Ovary (tissue), 9 donors: ENCODE results near the gene FAM47E. TPM values are rescaled to one million over a fixed set of nuclear protein-coding genes. Genes with fewer than 3 reads are reported as not detected.
"Not testable (repeated sequence)": the region's sequence is repeated elsewhere in the genome, so short reads cannot be mapped to it uniquely, and the experiment has no call there.

Source experiments
- DNase-seq, 5 donors: peaks; one replicate each; pipeline ENCODE4 v3.0.0-alpha.2; 2019 to 2020
- H3K27ac ChIP-seq, 2 donors: fragments of 200-600 bp; one replicate each; pipeline versions ENCODE4 v1.5.1 to v1.8.0; 2019 to 2022
- H3K27me3 ChIP-seq: fragments of 200-600 bp; one replicate; pipeline ENCODE4 v1.8.0; 2022
- H3K36me3 ChIP-seq: fragments of 200-600 bp; sonication (generic); one replicate; pipeline ENCODE4 v1.5.1; 2019
- H3K4me1 ChIP-seq: one replicate; pipeline ENCODE4 v1.8.1; 2013; ENCODE audit warnings: mild to moderate bottlenecking, moderate library complexity; ENCODE audit not compliant: insufficient read depth
- H3K4me3 ChIP-seq: fragments of 200-600 bp; sonication (generic); one replicate; pipeline ENCODE4 v1.5.1; 2017
- H3K9me3 ChIP-seq, 2 donors: fragments of 200-600 bp in 1 of 2; sonication (generic) in 1 of 2; one replicate each; pipeline versions ENCODE4 v1.5.1 to v1.8.1; 2013 to 2019; ENCODE audit warnings: mild to moderate bottlenecking in 1 of 2, moderate library complexity in 1 of 2
- CTCF ChIP-seq, 3 donors: fragments of 450-650 bp in 2 of 3; fragments of 200-600 bp in 1 of 3; IDR thresholded peaks; one replicate each; pipeline versions ENCODE4 v1.5.1 to v1.8.0; 2016 to 2022; ENCODE audit warnings: antibody characterized with exemption in 3 of 3, mild to moderate bottlenecking in 1 of 3
- EP300 ChIP-seq: sonication (generic); formaldehyde crosslinking; IDR thresholded peaks from one replicate; pipeline ENCODE4 v1.6.1; 2017; ENCODE audit warnings: antibody characterized with exemption
- POLR2A ChIP-seq: fragments of 450-650 bp; IDR thresholded peaks from one replicate; pipeline ENCODE4 v1.6.1; 2017; ENCODE audit warnings: antibody characterized with exemption, mild to moderate bottlenecking, moderate library complexity
- WGBS, 3 donors: extraction: QIAGEN DNeasy Blood & Tissue Kit in 1 of 3; methylation state at CpG; one replicate each; pipeline versions ENCODE4 v1.1.5 to v1.1.7; 2013 to 2017; 5-methylcytosine and 5-hydroxymethylcytosine counted together
- intact Hi-C, 4 donors: fragments of 100-400 bp; cut with DNase I; formaldehyde crosslinking; loops; one replicate each; pipeline versions ENCODE4 v1.11.0 to v1.15.1; 2022 to 2023
- polyA plus RNA-seq, 2 donors: library from polyadenylated mRNA; stranded (reverse); fragments of 200-250 nt in 1 of 2; fragments of 350-450 nt in 1 of 2; fragmentation: Illumina TruSeq in 1 of 2; extraction: RNeasy Lipid Tissue Mini Kit (QIAGEN cat#74804) in 1 of 2; gene quantifications; one replicate each; pipeline ENCODE4 v1.2.3, GENCODE V29; 2013 to 2014
- total RNA-seq, 7 donors: library from RNA; depleted of rRNA in 2 of 7; stranded (reverse); fragments of >200 nt in 2 of 7; fragmentation: NEBNext Ultra II Directional in 3 of 7; extraction: Animal tissue kit (Norgen Biotek cat#: 25700) in 3 of 7; gene quantifications; one replicate each; pipeline versions ENCODE4 v1.1.0 to v1.2.4, GENCODE V29; 2016 to 2023
- donor health status: DM: no; HTN: no; CAD: no; lungs with moderate emphysema.
- donor health status: DM: no; HTN: no; CAD: no.
- donor health status: Bipolar disorder and iron deficiency.
- donor health status: DM: yes; HTN: yes; CAD: no.
- donor health status: DM: no; HTN: no; CAD: no.
- donor health status: DM: yes; HTN: yes; CAD: no.

The FAM47E gene
- total and polyA plus RNA-seq, 9 donors: 0.08 to 8.2 (median 2.1) TPM

DNA sequence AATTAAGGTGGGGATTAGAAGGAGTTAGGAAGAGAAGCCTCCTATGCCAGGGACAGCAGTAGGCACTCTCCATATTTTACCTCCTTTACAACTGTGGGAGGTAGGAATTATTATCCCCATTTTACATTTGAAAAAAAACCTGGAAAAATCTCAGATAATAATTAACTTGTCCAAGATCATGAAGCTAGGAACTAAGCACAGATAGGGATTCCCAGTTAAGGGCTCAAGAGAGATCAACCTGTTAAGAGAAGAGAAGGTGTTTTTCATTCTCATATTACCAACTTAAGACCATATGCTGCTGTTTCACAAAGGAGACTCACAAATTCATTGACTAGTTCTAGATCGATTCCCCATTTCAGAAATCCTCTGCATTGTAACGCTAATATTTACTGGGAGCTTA is 16.1 kb upstream of the FAM47E start:
- Histone ChIP-seq H3K9me3 (no peaks in the 10 kb centered on the region), H3K4me3 (no peak overlapping the region), H3K27me3 (no peaks in the 10 kb centered on the region), H3K27ac (no peak overlapping the region), H3K4me1 (peaks cover 5% of the 10 kb centered on the region), H3K36me3 (no peaks in the 10 kb centered on the region)
- intact Hi-C loops: no loop called here
- no peak for DNase-seq
- TF ChIP-seq CTCF (IDR thresholded peaks at IDR 0.05): no peak
- no peak for TF ChIP-seq EP300
- no peak for TF ChIP-seq POLR2A
- 93 to 96% (median 95%) methylated on average over 2 of the region's 2 CpGs for WGBS, 3 donors

DNA sequence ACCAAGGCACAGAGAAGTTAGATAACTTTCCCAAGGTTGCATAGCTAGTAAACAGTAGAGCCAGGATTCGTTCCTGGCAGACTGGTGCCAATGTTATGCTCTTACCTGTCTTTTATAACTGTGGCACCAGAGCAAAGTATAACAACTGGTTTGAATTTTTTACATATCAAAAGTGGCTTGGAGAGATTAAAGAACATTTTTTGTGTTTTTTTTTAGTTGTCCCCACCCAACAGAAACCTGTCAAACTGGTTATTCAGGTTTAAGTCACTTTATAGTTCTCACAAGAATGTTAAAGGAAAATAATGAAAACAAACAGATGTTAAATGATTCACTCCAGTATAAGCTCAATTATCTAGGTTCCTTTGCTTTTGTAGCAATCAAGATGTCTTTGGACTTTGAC is 15.6 kb upstream of the FAM47E start:
- WGBS, 3 donors: 38 to 40% (median 39%) methylated on average over 1 of the region's 1 CpG
- Histone ChIP-seq H3K27me3 (no peaks in the 10 kb centered on the region), H3K36me3 (no peaks in the 10 kb centered on the region), H3K4me3 (no peak overlapping the region), H3K27ac (no peak overlapping the region), H3K4me1 (peaks cover 5% of the 10 kb centered on the region), H3K9me3 (no peaks in the 10 kb centered on the region)
- no peak for DNase-seq
- no peak for TF ChIP-seq POLR2A
- TF ChIP-seq CTCF (IDR thresholded peaks at IDR 0.05): no peak
- TF ChIP-seq EP300: no peak
- intact Hi-C loops: no loop called here

GRCh38 chr4:76238236-76238635 is 13.3 kb upstream of the FAM47E start:
- TF ChIP-seq CTCF (IDR thresholded peaks at IDR 0.05): no peak
- TF ChIP-seq EP300: no peak
- no peak for TF ChIP-seq POLR2A
- H3K4me1 ChIP-seq: peaks cover 3% of the 10 kb centered on the region
- H3K36me3 ChIP-seq: no peaks in the 10 kb centered on the region
- no peak overlapping the region for H3K27ac ChIP-seq
- WGBS, 3 donors: 85 to 91% (median 90%) methylated on average over 4 of the region's 4 CpGs
- intact Hi-C loops: no loop called here
- H3K9me3 ChIP-seq: peaks cover 0 to 3% of the 10 kb centered on the region in 2 donors
- no peak for DNase-seq
- no peaks in the 10 kb centered on the region for H3K27me3 ChIP-seq
- H3K4me3 ChIP-seq: no peak overlapping the region

DNA sequence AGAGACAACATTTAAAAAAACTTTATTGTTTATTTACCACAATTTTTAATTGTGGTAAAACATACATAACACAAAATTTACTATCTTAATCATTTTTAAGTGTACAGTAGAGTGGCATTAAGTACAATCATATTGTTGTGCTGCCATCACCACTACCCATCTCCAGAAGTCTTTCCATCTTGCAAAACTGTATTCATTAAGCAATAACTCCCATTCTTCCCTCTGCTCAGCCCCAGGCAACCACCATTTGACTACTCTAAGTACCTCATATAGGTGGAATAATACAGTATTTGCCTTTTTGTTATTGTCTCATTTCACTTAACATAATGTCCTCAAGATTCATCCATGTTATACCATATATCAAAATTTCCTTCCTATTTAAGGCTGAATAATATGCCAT is 12.8 kb upstream of the FAM47E start:
- Histone ChIP-seq H3K27me3 (no peaks in the 10 kb centered on the region), H3K36me3 (no peaks in the 10 kb centered on the region), H3K27ac (no peak overlapping the region), H3K4me3 (no peak overlapping the region), H3K9me3 (peaks cover 0 to 3% of the 10 kb centered on the region in 2 donors), H3K4me1 (peaks cover 3% of the 10 kb centered on the region)
- DNase-seq: no peak
- intact Hi-C loops: no loop called here
- TF ChIP-seq CTCF (IDR thresholded peaks at IDR 0.05): no peak
- TF ChIP-seq EP300: no peak
- TF ChIP-seq POLR2A: no peak

GRCh38 chr4:76240236-76240635 is 11.3 kb upstream of the FAM47E start:
- TF ChIP-seq EP300: no peak
- Histone ChIP-seq H3K27me3 (no peaks in the 10 kb centered on the region), H3K27ac (no peak overlapping the region), H3K4me1 (no peaks in the 10 kb centered on the region), H3K4me3 (no peak overlapping the region), H3K36me3 (no peaks in the 10 kb centered on the region), H3K9me3 (peaks cover 0 to 3% of the 10 kb centered on the region in 2 donors)
- intact Hi-C loops: no loop called here
- 99 to 100% (median 99%) methylated on average over 2 of the region's 2 CpGs for WGBS, 3 donors
- DNase-seq: no peak

GRCh38 chr4:76243877-76244276 is 7.6 kb upstream of the FAM47E start:
- H3K36me3 ChIP-seq, H3K4me3 ChIP-seq, H3K9me3 ChIP-seq, DNase-seq, H3K27me3 ChIP-seq, H3K27ac ChIP-seq, H3K4me1 ChIP-seq, intact Hi-C loops: not testable (repeated sequence)
- 86 to 89% (median 87%) methylated on average over 2 of the region's 2 CpGs for WGBS, 3 donors
